ENCODE measurements around the gene RUBCNL.

The RUBCNL gene

GRCh38 chr13:46359714-46360113 is 27.3 kb downstream of the RUBCNL start:
- peaks cover 96% of the 10 kb centered on the region for H3K36me3 ChIP-seq (ENCODE audit: insufficient read depth, low read length)
- no peaks in the 10 kb centered on the region for H3K9me2 ChIP-seq (ENCODE audit: low read depth, low read length)
- H3K79me2 ChIP-seq (ENCODE audit: insufficient read depth, low read length): no peaks in the 10 kb centered on the region
- H4K20me1 ChIP-seq (ENCODE audit: insufficient read depth, low read length): no peaks in the 10 kb centered on the region
- TF ChIP-seq, protein P1, sequence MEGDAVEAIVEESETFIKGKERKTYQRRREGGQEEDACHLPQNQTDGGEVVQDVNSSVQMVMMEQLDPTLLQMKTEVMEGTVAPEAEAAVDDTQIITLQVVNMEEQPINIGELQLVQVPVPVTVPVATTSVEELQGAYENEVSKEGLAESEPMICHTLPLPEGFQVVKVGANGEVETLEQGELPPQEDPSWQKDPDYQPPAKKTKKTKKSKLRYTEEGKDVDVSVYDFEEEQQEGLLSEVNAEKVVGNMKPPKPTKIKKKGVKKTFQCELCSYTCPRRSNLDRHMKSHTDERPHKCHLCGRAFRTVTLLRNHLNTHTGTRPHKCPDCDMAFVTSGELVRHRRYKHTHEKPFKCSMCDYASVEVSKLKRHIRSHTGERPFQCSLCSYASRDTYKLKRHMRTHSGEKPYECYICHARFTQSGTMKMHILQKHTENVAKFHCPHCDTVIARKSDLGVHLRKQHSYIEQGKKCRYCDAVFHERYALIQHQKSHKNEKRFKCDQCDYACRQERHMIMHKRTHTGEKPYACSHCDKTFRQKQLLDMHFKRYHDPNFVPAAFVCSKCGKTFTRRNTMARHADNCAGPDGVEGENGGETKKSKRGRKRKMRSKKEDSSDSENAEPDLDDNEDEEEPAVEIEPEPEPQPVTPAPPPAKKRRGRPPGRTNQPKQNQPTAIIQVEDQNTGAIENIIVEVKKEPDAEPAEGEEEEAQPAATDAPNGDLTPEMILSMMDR (IDR thresholded peaks at IDR 0.05; ENCODE audit: low read length): no peak
- TF ChIP-seq EZH2 (IDR thresholded peaks at IDR 0.05; ENCODE audit: borderline replicate concordance, low read length): no peak
- no peak overlapping the region for H3K27ac ChIP-seq (ENCODE audit: low read depth, low read length, poor library complexity, severe bottlenecking)
- H3K9ac ChIP-seq (ENCODE audit: low read length): no peak overlapping the region
- H3K4me2 ChIP-seq (ENCODE audit: low read length): no peak overlapping the region
- H3K27me3 ChIP-seq (ENCODE audit: insufficient read depth, low read length): no peaks in the 10 kb centered on the region
- H3K9me3 ChIP-seq (ENCODE audit: low read length): no peaks in the 10 kb centered on the region
- no peak overlapping the region for H2AFZ ChIP-seq (ENCODE audit: low read length)
- H3K4me1 ChIP-seq (ENCODE audit: insufficient read depth, low read length, severe bottlenecking): no peaks in the 10 kb centered on the region
- no peaks in the 10 kb centered on the region; the same call in 1 of the 2 replicates for H3F3A ChIP-seq (ENCODE audit: insufficient read depth, low read length)
- H3K4me3 ChIP-seq (ENCODE audit: low read depth, low read length, poor library complexity, severe bottlenecking): no peak overlapping the region

DNA sequence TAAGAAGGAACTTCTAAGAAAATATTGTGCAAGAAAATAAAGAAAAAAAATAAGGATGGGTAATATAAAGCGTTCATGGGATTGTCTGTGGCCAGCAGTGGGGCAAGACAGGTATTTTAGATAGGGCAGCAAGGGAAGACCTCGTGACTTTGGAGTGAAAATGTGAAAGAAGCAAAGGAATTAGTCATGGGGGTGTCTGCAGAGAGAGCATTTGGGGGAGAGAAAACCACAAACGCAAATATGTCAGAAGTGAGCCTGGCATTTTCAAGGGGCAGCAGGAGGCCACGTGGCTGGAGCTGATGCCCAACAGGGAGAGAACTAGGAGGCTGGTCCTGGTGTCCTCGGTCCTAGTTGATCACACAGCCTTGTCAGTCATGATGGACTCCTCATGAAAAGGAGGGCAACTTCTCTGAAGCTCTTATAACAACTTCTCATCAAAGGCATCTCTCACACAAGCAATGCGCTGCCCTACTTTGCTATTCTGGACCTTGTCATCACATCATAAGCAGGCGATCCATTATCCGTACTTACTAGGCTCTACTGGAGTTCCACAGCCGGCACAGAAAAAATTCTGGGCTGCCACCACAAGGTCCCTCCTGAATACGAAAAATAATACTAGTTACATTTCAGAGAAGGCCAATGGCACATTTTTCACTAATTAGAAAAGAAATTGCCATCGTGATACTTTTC is 31.0 kb downstream of the RUBCNL start:
- Histone ChIP-seq H3K9ac (ENCODE audit: low read length) (no peak overlapping the region), H3K36me3 (ENCODE audit: insufficient read depth, low read length) (peaks cover 98% of the 10 kb centered on the region), H3K27me3 (ENCODE audit: insufficient read depth, low read length) (no peaks in the 10 kb centered on the region), H2AFZ (ENCODE audit: low read length) (no peak overlapping the region), H3F3A (ENCODE audit: insufficient read depth, low read length) (no peaks in the 10 kb centered on the region; the same call in 1 of the 2 replicates), H3K27ac (ENCODE audit: low read depth, low read length, poor library complexity, severe bottlenecking) (no peak overlapping the region), H3K9me3 (ENCODE audit: low read length) (no peaks in the 10 kb centered on the region), H3K9me2 (ENCODE audit: low read depth, low read length) (no peaks in the 10 kb centered on the region), H3K4me3 (ENCODE audit: low read depth, low read length, poor library complexity, severe bottlenecking) (no peak overlapping the region), H3K4me2 (ENCODE audit: low read length) (no peak overlapping the region), H3K4me1 (ENCODE audit: insufficient read depth, low read length, severe bottlenecking) (no peaks in the 10 kb centered on the region), H4K20me1 (ENCODE audit: insufficient read depth, low read length) (no peaks in the 10 kb centered on the region), H3K79me2 (ENCODE audit: insufficient read depth, low read length) (no peaks in the 10 kb centered on the region)
- TF ChIP-seq EZH2 (IDR thresholded peaks at IDR 0.05; ENCODE audit: borderline replicate concordance, low read length): no peak
- TF ChIP-seq, protein P1 (IDR thresholded peaks at IDR 0.05; ENCODE audit: low read length): no peak

DNA sequence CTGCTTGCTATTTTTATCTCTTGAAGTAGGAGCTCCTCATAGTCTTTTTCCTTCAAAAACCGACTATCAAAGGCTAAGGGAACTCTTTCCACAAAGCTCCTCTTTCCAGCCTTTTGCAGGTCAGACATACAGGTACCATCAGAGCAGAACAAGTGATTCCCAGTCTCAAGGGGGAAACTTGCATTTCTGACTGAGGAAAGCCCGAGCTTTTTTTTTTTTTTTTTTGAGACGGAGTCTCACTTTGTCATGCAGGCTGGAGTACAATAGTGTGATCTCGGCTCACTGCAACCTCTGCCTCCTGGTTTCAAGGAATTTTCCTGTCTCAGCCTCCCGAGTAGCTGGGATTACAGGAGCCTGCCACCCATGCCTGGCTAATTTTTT is 32.0 kb downstream of the RUBCNL start:
- Histone ChIP-seq H3K9ac (ENCODE audit: low read length) (no peak overlapping the region), H3K4me1 (ENCODE audit: insufficient read depth, low read length, severe bottlenecking) (no peaks in the 10 kb centered on the region), H3K4me2 (ENCODE audit: low read length) (no peak overlapping the region), H4K20me1 (ENCODE audit: insufficient read depth, low read length) (no peaks in the 10 kb centered on the region), H2AFZ (ENCODE audit: low read length) (no peak overlapping the region), H3K79me2 (ENCODE audit: insufficient read depth, low read length) (no peaks in the 10 kb centered on the region), H3K9me2 (ENCODE audit: low read depth, low read length) (no peaks in the 10 kb centered on the region), H3K4me3 (ENCODE audit: low read depth, low read length, poor library complexity, severe bottlenecking) (no peak overlapping the region), H3K27me3 (ENCODE audit: insufficient read depth, low read length) (no peaks in the 10 kb centered on the region), H3K36me3 (ENCODE audit: insufficient read depth, low read length) (peaks cover 100% of the 10 kb centered on the region), H3F3A (ENCODE audit: insufficient read depth, low read length) (no peaks in the 10 kb centered on the region; the same call in none of the 2 replicates), H3K27ac (ENCODE audit: low read depth, low read length, poor library complexity, severe bottlenecking) (no peak overlapping the region), H3K9me3 (ENCODE audit: low read length) (no peaks in the 10 kb centered on the region)
- TF ChIP-seq, protein P1 (IDR thresholded peaks at IDR 0.05; ENCODE audit: low read length): no peak
- no peak for TF ChIP-seq EZH2 (IDR thresholded peaks at IDR 0.05; ENCODE audit: borderline replicate concordance, low read length)
